HEK293T (cell line): ENCODE data around the gene SIRPG.

Source experiments
- ARNT ChIP-seq: fragments of 450-650 bp; IDR thresholded peaks from 2 replicates; pipeline ENCODE4 v1.6.1; 2017; ENCODE audit warnings: mild to moderate bottlenecking
- BHLHE40 ChIP-seq: fragments of 450-650 bp; IDR thresholded peaks from 2 replicates; pipeline ENCODE4 v1.6.1; 2016; ENCODE audit warnings: mild to moderate bottlenecking, moderate library complexity, borderline replicate concordance
- CTBP1 ChIP-seq: fragments of 450-650 bp; IDR thresholded peaks from 2 replicates; pipeline ENCODE4 v1.6.1; 2016; ENCODE audit warnings: borderline replicate concordance
- ELF4 ChIP-seq: fragments of 450-650 bp; IDR thresholded peaks from 2 replicates; pipeline ENCODE4 v1.6.1; 2017; ENCODE audit warnings: antibody characterized with exemption
- FOXA1 ChIP-seq: fragments of 450-650 bp; IDR thresholded peaks from 2 replicates; pipeline ENCODE4 v1.6.1; 2016; ENCODE audit warnings: mild to moderate bottlenecking
- FOXK2 ChIP-seq: fragments of 450-650 bp; IDR thresholded peaks from 2 replicates; pipeline ENCODE4 v1.6.1; 2016; ENCODE audit warnings: mild to moderate bottlenecking
- FOXM1 ChIP-seq: fragments of 450-650 bp; IDR thresholded peaks from 2 replicates; pipeline ENCODE4 v1.6.1; 2017; ENCODE audit warnings: mild to moderate bottlenecking, borderline replicate concordance
- HDGF ChIP-seq: fragments of 450-650 bp; IDR thresholded peaks from 2 replicates; pipeline ENCODE4 v1.6.1; 2017; ENCODE audit warnings: antibody characterized with exemption, borderline replicate concordance
- L3MBTL2 ChIP-seq: fragments of 450-650 bp; conservative IDR thresholded peaks from 2 replicates; pipeline ENCODE4 v1.6.1; 2016; ENCODE audit warnings: mild to moderate bottlenecking
- TARDBP ChIP-seq: fragments of 450-650 bp; IDR thresholded peaks from 2 replicates; pipeline ENCODE4 v1.6.1; 2016
- TF ChIP-seq, protein P1 (sequence below): fragments of 450-650 bp; IDR thresholded peaks from 2 replicates; pipeline ENCODE4 v1.6.1; 2016

GRCh38 chr20:1657556-1658334 is at the start of gene SIRPG:
- TF ChIP-seq ARNT (no peak), ELF4 (no peak), L3MBTL2 (no peak), FOXK2 (no peak), CTBP1 (no peak), HDGF (no peak), TARDBP (no peak), BHLHE40 (no peak), FOXM1 (no peak), FOXA1 (no peak)
- TF ChIP-seq, protein P1, sequence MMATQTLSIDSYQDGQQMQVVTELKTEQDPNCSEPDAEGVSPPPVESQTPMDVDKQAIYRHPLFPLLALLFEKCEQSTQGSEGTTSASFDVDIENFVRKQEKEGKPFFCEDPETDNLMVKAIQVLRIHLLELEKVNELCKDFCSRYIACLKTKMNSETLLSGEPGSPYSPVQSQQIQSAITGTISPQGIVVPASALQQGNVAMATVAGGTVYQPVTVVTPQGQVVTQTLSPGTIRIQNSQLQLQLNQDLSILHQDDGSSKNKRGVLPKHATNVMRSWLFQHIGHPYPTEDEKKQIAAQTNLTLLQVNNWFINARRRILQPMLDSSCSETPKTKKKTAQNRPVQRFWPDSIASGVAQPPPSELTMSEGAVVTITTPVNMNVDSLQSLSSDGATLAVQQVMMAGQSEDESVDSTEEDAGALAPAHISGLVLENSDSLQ: no peak
